SK-N-SH (cell line): ENCODE results near the gene UFC1. TPM values are rescaled to one million over a fixed set of nuclear protein-coding genes. Genes with fewer than 3 reads are reported as not detected.

Source experiments
- CTCF ChIA-PET: fragments of 300-600, 350-600 bp; formaldehyde crosslinking; extraction: SDS; loops from one replicate; lab custom pipeline; 2021; lab: Yijun Ruan, JAX
- POLR2A ChIA-PET: fragments of 350-600 bp; sonication (Branson Sonifier 250); formaldehyde crosslinking; extraction: SDS; loops from one replicate; lab custom pipeline; 2020; ENCODE audit warnings: antibody characterized with exemption, inconsistent platforms; lab: Yijun Ruan, JAX
- DNase-seq: peaks from one replicate; pipeline ENCODE4 v3.0.0; 2012
- H2AFZ ChIP-seq: fragments of 200-600 bp; sonication (generic); 2 replicates; pipeline ENCODE4 v1.8.1; 2016; ENCODE audit warnings: antibody characterized with exemption, mild to moderate bottlenecking, low read depth
- H3F3A ChIP-seq: fragments of 200-600 bp; sonication (generic); replicated peaks from 2 replicates; pipeline ENCODE3; 2016; ENCODE audit warnings: antibody characterized with exemption, mild to moderate bottlenecking; ENCODE audit not compliant: insufficient read depth
- H3K27ac ChIP-seq, 2 experiments: fragments of 200-500 bp in 1 of 2; fragments of 200-600 bp in 1 of 2; sonication (Bioruptor generic) in 1 of 2; sonication (generic), shearing (Covaris generic) in 1 of 2; 2 replicates each; pipeline versions ENCODE4 v1.5.1 to v1.6.1; 2014 to 2016; ENCODE audit warnings: low read depth in 2 of 2, inconsistent platforms in 1 of 2, low read length in 1 of 2, mild to moderate bottlenecking in 1 of 2, mixed read lengths in 1 of 2
- H3K27me3 ChIP-seq: fragments of 200-600 bp; sonication (generic), shearing (Covaris generic); 2 replicates; pipeline ENCODE4 v1.6.1; 2016; ENCODE audit warnings: mixed run types; ENCODE audit not compliant: insufficient read depth
- H3K36me3 ChIP-seq, 2 experiments: fragments of 200-500 bp in 1 of 2; fragments of 200-600 bp in 1 of 2; sonication (Bioruptor generic) in 1 of 2; sonication (generic) in 1 of 2; replicated peaks in 1 of 2; 2 replicates each; pipeline versions ENCODE3 to v1.5.1; 2014 to 2016; ENCODE audit warnings: low read length in 1 of 2, mild to moderate bottlenecking in 1 of 2; ENCODE audit not compliant: insufficient read depth in 2 of 2, control insufficient read depth in 1 of 2
- H3K4me1 ChIP-seq, 2 experiments: fragments of 200-500 bp in 1 of 2; fragments of 200-600 bp in 1 of 2; sonication (Bioruptor generic) in 1 of 2; sonication (generic), shearing (Covaris generic) in 1 of 2; 2 replicates each; pipeline versions ENCODE4 v1.5.1 to v1.6.1; 2014 to 2016; ENCODE audit warnings: low read depth in 1 of 2, low read length in 1 of 2, mixed run types in 1 of 2; ENCODE audit not compliant: insufficient read depth in 2 of 2, control insufficient read depth in 1 of 2
- H3K4me2 ChIP-seq: fragments of 200-600 bp; sonication (generic), shearing (Covaris generic); 2 replicates; pipeline ENCODE4 v1.6.1; 2017; ENCODE audit warnings: mixed run types
- H3K4me3 ChIP-seq, 2 experiments: fragments of 200-500 bp in 1 of 2; fragments of 200-600 bp in 1 of 2; sonication (Bioruptor generic) in 1 of 2; sonication (generic), shearing (Covaris generic) in 1 of 2; 2 replicates each; pipeline versions ENCODE4 v1.5.1 to v1.8.1; 2014 to 2016; ENCODE audit warnings: low read depth in 2 of 2, inconsistent platforms in 1 of 2, low read length in 1 of 2, mild to moderate bottlenecking in 1 of 2, mixed read lengths in 1 of 2, moderate library complexity in 1 of 2
- H3K79me2 ChIP-seq: fragments of 200-600 bp; sonication (generic); 2 replicates; pipeline ENCODE4 v1.8.1; 2017; ENCODE audit warnings: mild to moderate bottlenecking; ENCODE audit not compliant: insufficient read depth
- H3K9ac ChIP-seq: fragments of 200-600 bp; sonication (generic); 2 replicates; pipeline ENCODE4 v1.6.1; 2017; ENCODE audit warnings: mixed run types
- H3K9me2 ChIP-seq: fragments of 200-600 bp; sonication (generic); 2 replicates; pipeline ENCODE4 v1.6.1; 2017; ENCODE audit warnings: mixed run types
- H3K9me3 ChIP-seq: fragments of 200-600 bp; sonication (generic); 2 replicates; pipeline ENCODE4 v1.6.1; 2017; ENCODE audit warnings: mixed run types, mild to moderate bottlenecking, moderate library complexity
- H4K20me1 ChIP-seq: fragments of 200-600 bp; sonication (generic); 2 replicates; pipeline ENCODE4 v1.6.1; 2017; ENCODE audit warnings: mild to moderate bottlenecking, mixed run types; ENCODE audit not compliant: insufficient read depth
- CHD2 ChIP-seq: fragments of 150-350 bp; IDR thresholded peaks from 2 replicates; pipeline ENCODE4 v1.6.1; 2018; ENCODE audit warnings: low read length; ENCODE audit not compliant: partially characterized antibody
- EZH2phosphoT487 ChIP-seq: fragments of 200-600 bp; sonication (generic); IDR thresholded peaks from 2 replicates; pipeline ENCODE4 v1.6.1; 2017; ENCODE audit warnings: low read depth, mixed run types, mild to moderate bottlenecking, antibody characterized with exemption, moderate library complexity, borderline replicate concordance
- FOSL2 ChIP-seq: IDR thresholded peaks from 2 replicates; pipeline ENCODE4 v1.4.0; 2012; ENCODE audit warnings: low read depth, mild to moderate bottlenecking, moderate library complexity, borderline replicate concordance
- FOXJ3 ChIP-seq: sonication (generic); formaldehyde crosslinking; IDR thresholded peaks from 2 replicates; pipeline ENCODE4 v1.5.1; 2020; ENCODE audit warnings: mild to moderate bottlenecking, missing genetic modification reagents
- FOXM1 ChIP-seq: IDR thresholded peaks from 2 replicates; pipeline ENCODE4 v1.4.0; 2012; ENCODE audit warnings: low read depth, mild to moderate bottlenecking
- IRF3 ChIP-seq: fragments of 150-350 bp; IDR thresholded peaks from 2 replicates; pipeline ENCODE4 v1.6.1; 2016; ENCODE audit warnings: mild to moderate bottlenecking, low read depth, low read length
- JUND ChIP-seq: IDR thresholded peaks from 2 replicates; pipeline ENCODE4 v1.4.0; 2012
- MXI1 ChIP-seq: IDR thresholded peaks from 2 replicates; pipeline ENCODE4 v1.6.1; 2012; ENCODE audit warnings: mild to moderate bottlenecking, low read depth, low read length, improper control_type of control experiment
- NFIC ChIP-seq: IDR thresholded peaks from 2 replicates; pipeline ENCODE4 v1.4.0; 2012; ENCODE audit warnings: borderline replicate concordance
- POLR2AphosphoS5 ChIP-seq: IDR thresholded peaks from 2 replicates; pipeline ENCODE4 v1.6.1; 2012; ENCODE audit warnings: low read depth, low read length
- RXRA ChIP-seq: IDR thresholded peaks from 2 replicates; pipeline ENCODE4 v1.4.0; 2012; ENCODE audit warnings: low read depth, mild to moderate bottlenecking, borderline replicate concordance
- SIN3A ChIP-seq: IDR thresholded peaks from 2 replicates; pipeline ENCODE4 v1.6.1; 2012; ENCODE audit warnings: low read depth, mild to moderate bottlenecking, low read length, moderate library complexity, borderline replicate concordance
- SMC3 ChIP-seq: IDR thresholded peaks from 2 replicates; pipeline ENCODE4 v1.6.1; 2012; ENCODE audit warnings: low read depth, low read length, improper control_type of control experiment
- TAF1 ChIP-seq: IDR thresholded peaks from 2 replicates; pipeline ENCODE4 v1.6.1; 2012; ENCODE audit warnings: low read depth, mild to moderate bottlenecking, low read length, moderate library complexity, borderline replicate concordance
- TCF12 ChIP-seq: IDR thresholded peaks from 2 replicates; pipeline ENCODE4 v1.4.0; 2012
- TEAD4 ChIP-seq: IDR thresholded peaks from 2 replicates; pipeline ENCODE4 v1.4.0; 2012; ENCODE audit warnings: mild to moderate bottlenecking, borderline replicate concordance; ENCODE audit not compliant: insufficient read depth
- USF2 ChIP-seq: fragments of 150-350 bp; IDR thresholded peaks from 2 replicates; pipeline ENCODE4 v1.6.1; 2017; ENCODE audit warnings: antibody characterized with exemption, low read length, low read depth, borderline replicate concordance
- YY1 ChIP-seq: IDR thresholded peaks from 2 replicates; pipeline ENCODE4 v1.4.0; 2012; ENCODE audit warnings: low read depth, mild to moderate bottlenecking
- ZBTB33 ChIP-seq: IDR thresholded peaks from 2 replicates; pipeline ENCODE4 v1.4.0; 2012; ENCODE audit warnings: low read depth, borderline replicate concordance
- WGBS: methylation state at CpG from one replicate; pipeline ENCODE4 v1.1.6; 2017; ENCODE audit warnings: low lambda C conversion rate; 5-methylcytosine and 5-hydroxymethylcytosine counted together
- polyA plus RNA-seq, 3 experiments: library from polyadenylated mRNA; depleted of rRNA; stranded (reverse); fragments of >200 nt; gene quantifications; 2 replicates each; pipeline ENCODE4 v1.2.3, GENCODE V29; 2012
- TF ChIP-seq, protein P1 (sequence below): IDR thresholded peaks from 2 replicates; pipeline ENCODE4 v1.6.1; 2012; ENCODE audit warnings: mild to moderate bottlenecking, low read depth, low read length, moderate library complexity

The UFC1 gene
- polyA plus RNA-seq, 1 of the 3 experiments (the other 2 are of a cell fraction): 150 TPM

GRCh38 chr1:161182214-161182613, 28.4 kb downstream of the UFC1 start:
- Histone ChIP-seq H3K4me1 (peaks cover 0 to 15% of the 10 kb centered on the region in 2 experiments; a peak in 3 of 4 replicates), H3K4me3 (no peak overlapping the region), H3K36me3 (no peaks in the 10 kb centered on the region), H3K9me3 (no peaks in the 10 kb centered on the region), H3F3A (peaks cover 10% of the 10 kb centered on the region), H3K27me3 (no peaks in the 10 kb centered on the region), H4K20me1 (no peaks in the 10 kb centered on the region), H3K79me2 (no peaks in the 10 kb centered on the region), H2AFZ (no peak overlapping the region; the same call in 1 of the 2 replicates), H3K4me2 (no peak overlapping the region), H3K27ac (no peak overlapping the region), H3K9ac (no peak overlapping the region), H3K9me2 (no peaks in the 10 kb centered on the region)
- TF ChIP-seq FOXJ3 (CRISPR knock-in tag) (no peak), FOSL2 (no peak), FOXM1 (no peak), IRF3 (no peak), ZBTB33 (no peak), NFIC (no peak), TCF12 (no peak), YY1 (no peak), EZH2phosphoT487 (no peak), SIN3A (no peak), TEAD4 (no peak), MXI1 (no peak), JUND (no peak), USF2 (no peak), SMC3 (no peak), TAF1 (no peak), CHD2 (no peak), RXRA (no peak), POLR2AphosphoS5 (no peak)
- TF ChIP-seq, protein P1, sequence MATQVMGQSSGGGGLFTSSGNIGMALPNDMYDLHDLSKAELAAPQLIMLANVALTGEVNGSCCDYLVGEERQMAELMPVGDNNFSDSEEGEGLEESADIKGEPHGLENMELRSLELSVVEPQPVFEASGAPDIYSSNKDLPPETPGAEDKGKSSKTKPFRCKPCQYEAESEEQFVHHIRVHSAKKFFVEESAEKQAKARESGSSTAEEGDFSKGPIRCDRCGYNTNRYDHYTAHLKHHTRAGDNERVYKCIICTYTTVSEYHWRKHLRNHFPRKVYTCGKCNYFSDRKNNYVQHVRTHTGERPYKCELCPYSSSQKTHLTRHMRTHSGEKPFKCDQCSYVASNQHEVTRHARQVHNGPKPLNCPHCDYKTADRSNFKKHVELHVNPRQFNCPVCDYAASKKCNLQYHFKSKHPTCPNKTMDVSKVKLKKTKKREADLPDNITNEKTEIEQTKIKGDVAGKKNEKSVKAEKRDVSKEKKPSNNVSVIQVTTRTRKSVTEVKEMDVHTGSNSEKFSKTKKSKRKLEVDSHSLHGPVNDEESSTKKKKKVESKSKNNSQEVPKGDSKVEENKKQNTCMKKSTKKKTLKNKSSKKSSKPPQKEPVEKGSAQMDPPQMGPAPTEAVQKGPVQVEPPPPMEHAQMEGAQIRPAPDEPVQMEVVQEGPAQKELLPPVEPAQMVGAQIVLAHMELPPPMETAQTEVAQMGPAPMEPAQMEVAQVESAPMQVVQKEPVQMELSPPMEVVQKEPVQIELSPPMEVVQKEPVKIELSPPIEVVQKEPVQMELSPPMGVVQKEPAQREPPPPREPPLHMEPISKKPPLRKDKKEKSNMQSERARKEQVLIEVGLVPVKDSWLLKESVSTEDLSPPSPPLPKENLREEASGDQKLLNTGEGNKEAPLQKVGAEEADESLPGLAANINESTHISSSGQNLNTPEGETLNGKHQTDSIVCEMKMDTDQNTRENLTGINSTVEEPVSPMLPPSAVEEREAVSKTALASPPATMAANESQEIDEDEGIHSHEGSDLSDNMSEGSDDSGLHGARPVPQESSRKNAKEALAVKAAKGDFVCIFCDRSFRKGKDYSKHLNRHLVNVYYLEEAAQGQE: no peak
- 100% methylated on average over 1 of the region's 1 CpG for WGBS
- ChIA-PET CTCF (interaction anchor here (0.7 to 5.6 kb wide), 3 partner anchors 10 to 28 kb away, joined by 3 to 32 read pairs (median 8); partner anchors contain the start of gene PPOX), POLR2A (no interaction called here)
- no peak for DNase-seq
